Mucosa of stomach (tissue), 1 donor: ENCODE data around the gene PNPLA2.
A peak's percentile ranks its signal among the peaks of the same experiment; 100 is the strongest.

Experiments used
- H3K27me3 ChIP-seq: one replicate; pipeline ENCODE4 v1.7.0; 2013; ENCODE audit warnings: mild to moderate bottlenecking, low read length; ENCODE audit not compliant: control insufficient read depth, insufficient read depth
- H3K36me3 ChIP-seq: one replicate; pipeline ENCODE4 v1.7.0; 2013; ENCODE audit warnings: low read length; ENCODE audit not compliant: control insufficient read depth, insufficient read depth
- H3K4me1 ChIP-seq: one replicate; pipeline ENCODE4 v1.7.0; 2013; ENCODE audit warnings: mild to moderate bottlenecking, low read length; ENCODE audit not compliant: control insufficient read depth, insufficient read depth
- H3K4me3 ChIP-seq: one replicate; pipeline ENCODE4 v1.7.0; 2013; ENCODE audit warnings: low read length
- H3K9ac ChIP-seq: one replicate; pipeline ENCODE4 v1.7.0; 2013; ENCODE audit warnings: mild to moderate bottlenecking, low read length, moderate library complexity
- H3K9me3 ChIP-seq: one replicate; pipeline ENCODE4 v1.7.0; 2013; ENCODE audit warnings: mild to moderate bottlenecking, low read length, moderate library complexity; ENCODE audit not compliant: control insufficient read depth
- donor health status: Pancreatic carcinoma.

Gene PNPLA2

DNA sequence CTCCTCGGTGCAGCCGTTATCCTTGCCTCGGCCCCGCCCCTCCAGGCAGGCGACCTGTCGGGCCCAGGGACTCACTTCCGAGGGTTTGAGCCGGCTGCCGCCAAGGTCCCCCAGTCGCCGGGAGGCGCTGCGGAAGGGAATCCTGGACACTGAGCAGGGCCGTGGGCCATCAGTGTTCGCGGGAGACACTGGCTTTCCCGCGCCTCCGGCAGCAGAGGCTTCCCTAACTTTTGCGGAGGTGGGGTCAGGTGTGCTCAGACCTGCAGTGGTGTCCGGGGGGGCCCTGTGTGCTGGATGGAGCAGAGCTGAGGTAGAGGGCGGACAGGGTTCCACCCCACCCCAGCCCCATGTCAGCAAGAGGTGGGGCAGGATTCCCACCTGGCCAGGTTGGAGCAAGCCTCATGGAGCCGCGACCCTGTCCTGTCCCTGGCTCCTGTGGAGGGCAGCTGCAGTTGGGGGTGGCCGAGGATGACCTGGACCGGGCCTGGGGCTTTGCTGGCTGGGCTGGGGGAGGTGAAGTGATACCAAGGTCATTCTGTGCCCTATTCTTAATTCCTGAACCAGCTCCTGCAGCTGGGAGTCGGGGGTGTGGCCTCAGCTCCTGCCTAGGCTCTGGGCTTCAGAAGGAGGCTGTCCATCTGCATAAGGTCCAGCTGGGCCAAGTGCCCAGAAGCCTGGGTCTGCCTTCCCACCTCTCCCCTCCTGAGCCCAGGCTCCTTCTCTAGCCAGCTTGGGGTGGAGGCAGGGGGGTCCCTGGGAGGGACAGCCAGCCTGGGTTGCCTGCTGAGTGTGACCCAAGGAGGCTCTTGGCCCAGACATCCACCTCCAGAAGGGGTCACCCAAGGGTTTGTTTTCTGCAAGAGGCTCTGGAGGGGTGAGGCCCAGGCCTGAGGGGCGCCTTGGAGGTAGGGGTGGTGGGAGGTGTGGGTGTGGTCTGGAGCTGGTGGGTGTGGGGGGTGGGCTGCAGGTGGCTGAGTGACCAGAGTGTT is 32.4 kb downstream of the PNPLA2 start:
- Histone ChIP-seq H3K4me1 (peaks cover 23% of the 10 kb centered on the region), H3K36me3 (no peaks in the 10 kb centered on the region), H3K9me3 (no peaks in the 10 kb centered on the region), H3K4me3 (no peak overlapping the region), H3K9ac (no peak overlapping the region), H3K27me3 (peaks cover 40% of the 10 kb centered on the region)

DNA sequence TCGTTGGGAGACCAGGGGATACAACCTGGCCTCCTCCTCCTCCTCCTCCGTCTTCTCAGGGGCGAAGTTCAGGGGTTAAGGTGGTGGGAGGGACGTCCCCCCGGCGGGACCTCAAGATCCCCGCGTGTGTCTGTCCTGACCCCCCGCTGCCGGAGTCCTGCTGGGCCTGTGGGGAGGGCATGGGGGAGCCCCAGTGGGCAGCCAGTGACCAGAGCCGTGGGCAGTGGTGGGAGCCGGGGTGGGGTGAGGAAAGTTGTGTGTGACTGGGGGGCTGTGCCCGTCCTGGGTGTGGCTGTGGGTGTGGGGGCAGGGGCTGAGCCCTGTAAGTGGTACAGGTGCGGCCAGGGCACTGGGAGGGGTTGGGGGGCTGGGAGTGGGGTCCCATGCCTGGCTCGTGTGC is 34.0 kb downstream of the PNPLA2 start:
- H3K36me3 ChIP-seq, result no peaks in the 10 kb centered on the region
- peaks cover 34% of the 10 kb centered on the region for H3K27me3 ChIP-seq
- H3K9ac ChIP-seq, result no peak overlapping the region
- H3K4me1 ChIP-seq, result peaks cover 23% of the 10 kb centered on the region
- no peaks in the 10 kb centered on the region for H3K9me3 ChIP-seq
- no peak overlapping the region for H3K4me3 ChIP-seq

- H3K9ac ChIP-seq, result no peak overlapping the region
- peaks cover 23% of the 10 kb centered on the region for H3K27me3 ChIP-seq
- H3K4me3 ChIP-seq, result no peak overlapping the region
- H3K4me1 ChIP-seq, result peaks cover 15% of the 10 kb centered on the region
- no peaks in the 10 kb centered on the region for H3K9me3 ChIP-seq
- no peaks in the 10 kb centered on the region for H3K36me3 ChIP-seq
Measured at GRCh38 chr11:853682-854448, 35.2 kb downstream of the PNPLA2 start.

- H3K9me3 ChIP-seq, result no peaks in the 10 kb centered on the region
- no peak overlapping the region for H3K4me3 ChIP-seq
- H3K9ac ChIP-seq, result no peak overlapping the region
- H3K4me1 ChIP-seq, result peaks cover 14% of the 10 kb centered on the region
- H3K36me3 ChIP-seq, result no peaks in the 10 kb centered on the region
- H3K27me3 ChIP-seq, result peaks cover 17% of the 10 kb centered on the region
Measured at GRCh38 chr11:854601-855329, 36.1 kb downstream of the PNPLA2 start.

DNA sequence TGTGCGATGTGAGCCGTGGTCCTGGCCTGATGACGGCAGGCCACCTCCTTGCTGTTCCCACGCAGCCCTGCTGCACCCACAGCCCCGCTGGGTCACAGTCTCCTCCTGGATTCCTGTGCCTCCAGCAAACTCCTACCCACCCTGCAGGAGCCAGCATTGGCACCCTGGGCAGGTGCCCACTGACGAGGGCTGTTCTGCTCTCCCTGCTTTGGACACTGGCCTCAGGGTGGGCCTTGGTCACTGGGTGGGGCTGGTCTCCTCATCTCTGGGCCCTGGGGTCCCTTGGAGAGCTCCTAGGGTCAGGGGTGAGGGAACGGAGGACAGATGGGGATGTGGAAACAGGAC is 36.6 kb downstream of the PNPLA2 start:
- Histone ChIP-seq H3K9me3 (no peaks in the 10 kb centered on the region), H3K4me1 (peaks cover 16% of the 10 kb centered on the region), H3K27me3 (peaks cover 13% of the 10 kb centered on the region)

DNA sequence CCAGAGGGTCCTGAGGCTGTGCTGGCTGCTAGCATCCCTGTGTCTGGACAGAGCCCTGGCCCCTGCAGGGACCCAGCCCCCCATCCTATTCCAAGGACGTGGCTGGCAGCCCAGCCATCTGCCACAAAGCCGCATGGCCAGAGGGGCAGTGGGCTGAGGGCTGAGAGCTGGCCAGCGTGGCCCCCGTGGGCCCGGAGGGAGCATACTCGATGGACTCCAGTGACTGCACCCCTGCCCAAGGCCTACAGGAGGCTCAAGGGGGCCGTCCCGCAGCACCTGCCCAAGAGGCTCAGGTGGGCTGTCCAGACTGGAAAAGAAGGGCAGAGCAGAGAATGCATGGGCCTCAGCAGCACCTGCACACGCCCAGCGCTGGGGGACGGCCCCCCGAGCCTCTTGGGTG is 37.1 kb downstream of the PNPLA2 start:
- Histone ChIP-seq H3K27me3 (peaks cover 11% of the 10 kb centered on the region), H3K4me3 (no peak overlapping the region), H3K36me3 (no peaks in the 10 kb centered on the region), H3K4me1 (peaks cover 12% of the 10 kb centered on the region), H3K9ac (no peak overlapping the region), H3K9me3 (no peaks in the 10 kb centered on the region)

More for the DNA sequence above, 36.6 kb downstream of the PNPLA2 start:
- Histone ChIP-seq H3K36me3 (no peaks in the 10 kb centered on the region), H3K9ac (no peak overlapping the region), H3K4me3 (no peak overlapping the region)

GRCh38 chr11:856397-856796 is 37.7 kb downstream of the PNPLA2 start:
- Histone ChIP-seq H3K9ac (no peak overlapping the region), H3K4me1 (peaks cover 12% of the 10 kb centered on the region), H3K9me3 (no peaks in the 10 kb centered on the region), H3K27me3 (peaks cover 9% of the 10 kb centered on the region), H3K4me3 (no peak overlapping the region), H3K36me3 (no peaks in the 10 kb centered on the region)

DNA sequence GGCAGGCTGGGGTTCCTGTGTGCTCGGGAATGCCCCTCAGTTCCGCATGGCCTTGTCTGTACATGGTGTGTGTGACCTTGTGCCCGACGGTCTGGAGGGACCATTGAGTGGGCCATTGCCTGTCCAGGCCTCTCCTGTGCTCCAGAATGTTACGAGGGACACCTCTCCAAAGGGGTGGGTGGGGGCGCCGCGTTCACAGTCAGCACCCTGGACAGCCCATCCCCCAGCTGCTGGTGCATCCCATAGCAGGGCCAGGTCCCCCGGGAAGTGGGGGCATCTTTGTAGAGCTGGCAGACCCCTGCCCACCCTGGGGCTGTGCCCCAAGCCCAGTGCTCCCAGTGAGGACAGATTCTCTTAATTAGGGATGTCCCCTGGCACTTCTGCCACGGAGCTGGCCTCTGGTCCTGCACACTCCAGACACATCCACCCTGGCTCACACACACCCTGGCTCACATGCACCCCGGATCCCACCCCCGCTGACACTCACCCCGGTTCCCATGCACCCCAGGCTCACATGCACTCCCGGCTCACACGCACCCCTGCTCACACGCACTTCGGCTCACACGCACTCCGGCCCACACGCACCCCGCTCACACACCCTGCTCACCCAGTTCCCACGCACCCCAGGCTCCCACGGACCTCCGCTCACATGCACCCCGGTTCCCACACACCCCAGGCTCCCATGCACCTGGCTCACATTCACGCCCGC is 39.5 kb downstream of the PNPLA2 start:
- Histone ChIP-seq H3K9me3 (no peaks in the 10 kb centered on the region), H3K9ac (no peak overlapping the region), H3K4me3 (no peak overlapping the region), H3K36me3 (no peaks in the 10 kb centered on the region), H3K4me1 (peaks cover 25% of the 10 kb centered on the region), H3K27me3 (peaks cover 24% of the 10 kb centered on the region)

DNA sequence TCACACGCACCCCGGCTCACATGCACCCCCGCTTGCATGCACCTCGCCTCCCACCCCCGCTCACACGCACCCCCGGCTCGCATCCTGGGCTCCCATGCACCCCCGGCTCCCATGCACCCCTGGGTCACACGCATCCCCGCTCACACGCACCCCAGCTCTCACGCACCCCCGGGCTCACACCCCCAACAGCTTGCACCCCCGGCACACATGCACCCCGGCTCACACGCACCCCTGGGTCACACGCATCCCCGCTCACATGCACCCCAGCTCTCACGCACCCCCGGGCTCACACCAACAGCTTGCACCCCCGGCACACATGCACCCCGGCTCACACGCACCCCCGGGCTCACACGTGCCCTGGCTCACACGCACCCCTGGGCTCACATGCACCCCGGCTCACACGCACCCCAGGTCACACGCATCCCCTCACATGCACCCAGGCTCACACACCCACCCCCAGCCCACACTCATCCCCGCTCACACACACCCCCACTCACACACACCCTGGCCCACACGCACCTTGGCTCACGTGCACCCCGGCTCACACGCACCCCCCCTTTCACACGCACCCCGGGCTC is 40.1 kb downstream of the PNPLA2 start:
- no peak overlapping the region for H3K4me3 ChIP-seq
- no peaks in the 10 kb centered on the region for H3K9me3 ChIP-seq
- no peak overlapping the region for H3K9ac ChIP-seq
- H3K4me1 ChIP-seq, result peaks cover 27% of the 10 kb centered on the region
- no peaks in the 10 kb centered on the region for H3K36me3 ChIP-seq
- H3K27me3 ChIP-seq, result peaks cover 30% of the 10 kb centered on the region

- Histone ChIP-seq H3K36me3 (no peaks in the 10 kb centered on the region), H3K9me3 (no peaks in the 10 kb centered on the region), H3K27me3 (peaks cover 31% of the 10 kb centered on the region), H3K4me3 (no peak overlapping the region), H3K9ac (peak overlapping the region; percentile 37), H3K4me1 (peaks cover 27% of the 10 kb centered on the region)
Measured at GRCh38 chr11:859394-860131, 40.8 kb downstream of the PNPLA2 start.
